ENCODE measurements around the gene TRIL.

The TRIL gene, protein sequence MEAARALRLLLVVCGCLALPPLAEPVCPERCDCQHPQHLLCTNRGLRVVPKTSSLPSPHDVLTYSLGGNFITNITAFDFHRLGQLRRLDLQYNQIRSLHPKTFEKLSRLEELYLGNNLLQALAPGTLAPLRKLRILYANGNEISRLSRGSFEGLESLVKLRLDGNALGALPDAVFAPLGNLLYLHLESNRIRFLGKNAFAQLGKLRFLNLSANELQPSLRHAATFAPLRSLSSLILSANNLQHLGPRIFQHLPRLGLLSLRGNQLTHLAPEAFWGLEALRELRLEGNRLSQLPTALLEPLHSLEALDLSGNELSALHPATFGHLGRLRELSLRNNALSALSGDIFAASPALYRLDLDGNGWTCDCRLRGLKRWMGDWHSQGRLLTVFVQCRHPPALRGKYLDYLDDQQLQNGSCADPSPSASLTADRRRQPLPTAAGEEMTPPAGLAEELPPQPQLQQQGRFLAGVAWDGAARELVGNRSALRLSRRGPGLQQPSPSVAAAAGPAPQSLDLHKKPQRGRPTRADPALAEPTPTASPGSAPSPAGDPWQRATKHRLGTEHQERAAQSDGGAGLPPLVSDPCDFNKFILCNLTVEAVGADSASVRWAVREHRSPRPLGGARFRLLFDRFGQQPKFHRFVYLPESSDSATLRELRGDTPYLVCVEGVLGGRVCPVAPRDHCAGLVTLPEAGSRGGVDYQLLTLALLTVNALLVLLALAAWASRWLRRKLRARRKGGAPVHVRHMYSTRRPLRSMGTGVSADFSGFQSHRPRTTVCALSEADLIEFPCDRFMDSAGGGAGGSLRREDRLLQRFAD

DNA sequence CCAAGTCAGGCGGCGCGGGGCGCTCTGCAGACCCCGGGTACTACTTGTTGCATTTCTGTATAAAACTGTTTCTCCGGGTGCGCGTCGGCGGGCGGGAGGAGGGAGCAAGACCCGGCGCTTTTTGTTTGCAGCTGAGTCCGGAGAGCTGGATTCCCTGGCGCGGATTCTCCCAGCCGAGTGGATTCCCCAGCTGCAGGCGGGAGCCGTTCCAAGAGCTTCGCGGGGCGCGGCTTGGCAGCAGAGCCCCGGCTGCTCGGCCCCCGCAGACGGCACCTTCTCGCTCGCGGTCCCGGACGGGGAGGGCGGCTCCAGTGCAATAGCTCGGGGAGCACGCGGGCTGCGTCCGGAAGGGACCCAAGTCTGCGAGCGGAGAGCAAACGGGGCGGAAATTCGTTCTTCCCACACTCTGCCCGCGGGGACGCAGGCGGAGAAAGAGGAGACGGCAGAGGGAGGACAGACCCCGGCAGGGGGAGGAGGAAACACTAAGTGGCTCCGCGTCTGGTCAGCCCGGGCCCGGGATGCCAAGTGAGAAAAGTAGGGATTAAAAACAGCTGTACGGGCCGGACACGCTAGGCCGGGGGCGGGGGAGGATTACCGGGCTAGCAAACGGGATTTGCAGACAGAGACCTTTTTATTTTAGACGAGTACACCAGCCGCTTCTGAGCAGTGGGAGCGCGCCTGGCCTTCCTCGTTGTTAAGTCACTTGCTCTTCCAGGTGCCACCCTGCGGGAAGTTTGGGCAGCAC is at the start of gene TRIL:
Gene TRIL, minus strand, starts transcription at position 96 of the 745 bp plus-strand sequence. CDS start 284 bp downstream, outside the sequence.
- DNase-seq (ENCODE audit: low read depth) = peak; percentile 59

- DNase-seq (ENCODE audit: low read depth) = no peak
Observed at GRCh38 chr7:29007127-29007526, 49.0 kb upstream of the TRIL start.

- peak; percentile 23 for DNase-seq (ENCODE audit: low read depth)
Observed at GRCh38 chr7:29005829-29006228, 47.7 kb upstream of the TRIL start.

- no peak for DNase-seq (ENCODE audit: low read depth)
Observed at GRCh38 chr7:29005406-29005805, 47.3 kb upstream of the TRIL start.

- DNase-seq (ENCODE audit: low read depth) = no peak
Observed at GRCh38 chr7:29003703-29004102, 45.6 kb upstream of the TRIL start.

- no peak for DNase-seq (ENCODE audit: low read depth)
Observed at GRCh38 chr7:29000717-29001076, 42.6 kb upstream of the TRIL start.

- no peak for DNase-seq (ENCODE audit: low read depth)
Observed at GRCh38 chr7:28999895-29000716, 42.0 kb upstream of the TRIL start.

DNA sequence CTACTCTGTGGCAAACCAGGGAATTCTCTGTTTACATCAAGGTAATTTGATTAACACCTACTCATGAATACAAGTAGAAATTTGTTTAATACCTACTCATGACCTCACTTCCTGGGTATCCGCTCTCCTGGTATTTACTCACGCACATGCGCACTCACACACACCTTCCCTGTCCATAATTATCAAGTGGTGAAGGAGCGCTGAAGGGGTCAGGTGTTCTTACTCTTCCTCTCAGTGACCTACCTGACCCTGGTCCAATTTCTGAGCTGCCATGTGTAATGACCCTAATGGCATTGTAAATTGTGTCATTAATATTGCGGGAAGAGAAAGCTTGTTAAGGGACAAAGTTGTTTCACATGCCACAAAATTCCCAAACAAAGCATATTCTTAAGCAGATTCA is 41.3 kb upstream of the TRIL start:
- no peak for DNase-seq (ENCODE audit: low read depth)

- DNase-seq (ENCODE audit: low read depth) = no peak
Observed at GRCh38 chr7:28998105-28998504, 40.0 kb upstream of the TRIL start.

DNA sequence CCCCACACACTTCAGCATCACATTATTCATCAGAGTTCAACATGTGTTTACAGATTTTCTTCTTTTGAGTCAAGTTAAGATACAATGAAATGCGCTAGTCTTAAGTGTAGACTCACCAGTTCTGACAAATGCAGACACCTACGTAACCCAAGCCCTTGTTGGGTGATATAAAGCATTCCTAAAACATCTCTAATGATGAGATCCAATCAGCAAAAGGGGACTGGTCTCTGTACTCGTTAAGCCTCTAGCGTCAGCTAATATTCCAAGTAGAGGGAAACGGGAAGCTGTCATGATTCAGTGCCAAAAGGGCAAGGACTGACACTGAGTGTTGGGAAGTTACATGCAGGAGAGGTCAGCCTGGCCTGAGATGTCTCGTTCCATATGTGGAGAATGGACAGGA is 38.7 kb upstream of the TRIL start:
- peak; percentile 19 for DNase-seq (ENCODE audit: low read depth)

DNA sequence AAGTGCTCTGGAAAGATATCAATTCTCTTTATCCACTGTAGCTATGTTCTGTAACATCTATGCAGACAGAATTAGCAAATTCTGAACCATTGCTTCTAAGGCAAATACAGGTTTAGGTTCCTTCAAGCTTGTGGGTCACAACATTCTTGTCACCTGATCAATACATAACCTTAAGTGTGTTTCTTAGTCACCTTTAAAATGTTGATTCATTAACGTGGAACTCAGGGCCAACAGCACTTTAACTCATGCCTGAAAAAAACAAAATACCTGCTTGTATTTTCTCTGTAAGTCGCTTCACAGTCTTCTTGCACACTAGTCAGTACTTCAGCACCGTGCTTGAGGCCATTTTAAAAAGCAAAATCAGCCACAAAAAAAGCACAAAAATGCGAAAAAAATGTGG is 35.2 kb upstream of the TRIL start:
- no peak for DNase-seq (ENCODE audit: low read depth)

DNA sequence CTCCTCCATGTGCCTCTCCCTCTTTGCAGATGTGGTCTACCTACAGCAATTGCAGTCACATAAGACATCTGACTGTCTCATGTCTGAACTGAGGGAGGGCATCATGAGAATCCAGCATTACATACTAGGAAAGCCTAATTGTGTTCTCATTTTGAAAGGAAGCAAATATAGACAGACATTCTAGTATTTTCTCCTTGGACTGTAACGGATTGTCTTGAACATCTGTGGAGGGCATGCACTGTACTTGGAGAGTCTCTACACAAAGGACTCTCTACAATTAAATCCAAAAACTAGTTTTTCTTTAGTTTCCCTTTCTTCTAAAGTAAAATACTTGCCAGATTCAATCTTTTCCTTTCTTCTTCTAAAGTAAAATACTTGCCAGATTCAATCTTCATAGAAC is 34.7 kb upstream of the TRIL start:
- DNase-seq (ENCODE audit: low read depth) = no peak

DNA sequence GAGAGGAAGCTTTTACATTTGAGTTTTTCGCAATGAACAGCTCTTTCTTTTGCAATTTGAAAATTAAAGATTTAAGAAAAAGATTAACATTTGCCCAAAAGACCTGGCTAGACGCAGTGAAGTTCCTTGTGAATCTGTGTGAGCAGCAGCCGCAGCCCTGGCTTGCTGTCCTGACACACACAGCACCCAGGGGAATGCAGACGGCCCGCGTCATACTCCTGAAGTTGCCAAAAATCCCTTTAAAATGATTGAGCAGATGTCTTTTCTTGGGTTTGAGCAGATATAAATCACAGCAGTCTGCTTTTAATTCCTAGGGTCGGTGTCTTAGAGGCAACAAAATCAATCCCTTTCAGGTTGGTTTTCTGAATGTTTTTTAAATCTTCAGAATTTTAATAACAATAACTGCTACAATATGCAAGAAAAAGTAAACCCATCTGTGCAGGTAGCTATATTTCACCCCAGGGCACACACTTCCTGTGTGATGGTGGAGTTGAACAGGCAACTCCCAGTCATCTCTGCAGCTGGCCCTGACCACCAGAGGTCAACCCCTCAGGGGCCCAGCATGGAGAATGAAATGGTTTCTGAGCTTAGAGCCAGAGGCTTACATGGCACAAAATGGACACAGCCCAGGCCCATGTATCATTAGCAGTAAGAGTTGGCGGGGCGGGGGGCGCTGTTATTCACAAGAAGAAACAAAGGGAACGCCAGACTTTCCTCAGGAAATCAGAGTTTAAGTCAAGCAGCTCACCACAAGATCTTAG is 32.2 kb upstream of the TRIL start:
- no peak for DNase-seq (ENCODE audit: low read depth)

DNA sequence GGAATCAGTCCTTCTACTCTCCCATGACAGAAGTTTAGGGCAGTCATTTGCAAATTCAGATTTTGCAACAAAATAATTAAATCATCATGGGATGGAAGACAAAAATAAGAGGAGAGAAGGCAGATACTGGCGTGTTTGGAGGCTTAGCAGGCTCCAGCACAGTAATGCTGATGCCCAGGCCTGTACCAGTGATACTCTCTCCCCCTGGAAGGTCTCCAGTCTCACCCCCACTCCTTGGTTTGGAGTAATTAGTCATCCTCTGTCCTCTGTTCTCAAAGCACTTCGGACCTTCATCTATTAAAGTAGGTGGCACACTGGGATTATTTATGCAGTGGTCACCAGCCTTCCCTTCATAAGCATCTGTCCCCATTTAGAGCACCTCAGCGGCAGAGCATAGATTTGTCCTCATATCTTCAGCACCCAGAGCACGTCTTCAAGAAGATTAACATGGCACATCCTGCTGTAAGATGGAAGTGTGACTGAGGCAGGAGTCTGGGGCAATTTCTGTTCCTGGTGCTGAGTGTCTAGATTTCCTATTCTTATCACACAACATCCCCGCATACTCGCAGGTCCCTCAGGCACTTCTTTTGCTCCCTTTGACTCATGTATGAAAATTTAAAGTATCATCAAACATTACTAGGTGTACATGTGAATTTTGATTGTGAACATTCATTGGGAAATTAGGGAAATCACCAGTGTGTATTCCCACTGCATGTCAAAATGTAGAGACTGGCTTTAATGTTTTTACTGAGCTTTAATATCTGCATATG is 31.3 kb upstream of the TRIL start:
- no peak for DNase-seq (ENCODE audit: low read depth)

DNA sequence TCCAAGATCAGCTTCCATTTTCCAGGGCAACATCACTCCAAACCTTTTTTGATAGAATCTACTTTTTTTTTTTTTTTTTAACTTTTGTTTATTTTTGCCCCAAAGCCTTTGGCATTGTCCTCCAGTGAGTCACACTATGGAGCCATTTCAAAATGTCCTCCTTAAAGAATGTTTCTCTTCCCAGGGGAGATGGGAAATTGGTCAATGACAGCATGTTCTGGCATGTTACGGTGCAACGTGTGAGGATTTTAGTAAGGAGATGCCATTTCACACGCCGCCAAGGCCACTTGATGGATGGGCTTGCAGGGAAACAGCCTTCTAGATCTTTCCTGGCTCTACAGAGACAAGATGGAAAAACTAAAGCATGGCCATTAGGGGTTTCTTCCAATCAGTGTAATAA is 30.7 kb upstream of the TRIL start:
- DNase-seq (ENCODE audit: low read depth) = peak; percentile 99

DNA sequence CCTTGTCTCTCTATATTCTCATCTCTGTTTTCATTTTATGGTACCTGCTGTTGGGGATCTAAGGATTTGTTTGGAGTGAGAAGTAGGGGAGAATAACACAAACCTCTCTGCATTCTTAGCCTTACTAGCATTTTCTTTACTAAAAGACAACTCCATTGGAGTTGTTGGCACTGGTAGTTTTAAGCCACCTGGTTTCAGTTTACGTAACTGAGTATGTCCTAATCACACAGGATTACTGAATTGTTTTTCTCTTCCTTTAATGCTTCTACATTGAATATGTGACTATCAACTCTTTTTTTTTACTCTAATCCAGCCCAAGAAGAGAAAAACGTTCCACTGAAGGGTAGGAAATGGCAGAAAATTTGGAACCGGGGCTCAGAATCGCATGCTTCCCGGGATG is 30.0 kb upstream of the TRIL start:
- DNase-seq (ENCODE audit: low read depth) = peak; percentile 5

- peak; percentile 82 for DNase-seq (ENCODE audit: low read depth)
Observed at GRCh38 chr7:28986765-28987110, 28.6 kb upstream of the TRIL start.

DNA sequence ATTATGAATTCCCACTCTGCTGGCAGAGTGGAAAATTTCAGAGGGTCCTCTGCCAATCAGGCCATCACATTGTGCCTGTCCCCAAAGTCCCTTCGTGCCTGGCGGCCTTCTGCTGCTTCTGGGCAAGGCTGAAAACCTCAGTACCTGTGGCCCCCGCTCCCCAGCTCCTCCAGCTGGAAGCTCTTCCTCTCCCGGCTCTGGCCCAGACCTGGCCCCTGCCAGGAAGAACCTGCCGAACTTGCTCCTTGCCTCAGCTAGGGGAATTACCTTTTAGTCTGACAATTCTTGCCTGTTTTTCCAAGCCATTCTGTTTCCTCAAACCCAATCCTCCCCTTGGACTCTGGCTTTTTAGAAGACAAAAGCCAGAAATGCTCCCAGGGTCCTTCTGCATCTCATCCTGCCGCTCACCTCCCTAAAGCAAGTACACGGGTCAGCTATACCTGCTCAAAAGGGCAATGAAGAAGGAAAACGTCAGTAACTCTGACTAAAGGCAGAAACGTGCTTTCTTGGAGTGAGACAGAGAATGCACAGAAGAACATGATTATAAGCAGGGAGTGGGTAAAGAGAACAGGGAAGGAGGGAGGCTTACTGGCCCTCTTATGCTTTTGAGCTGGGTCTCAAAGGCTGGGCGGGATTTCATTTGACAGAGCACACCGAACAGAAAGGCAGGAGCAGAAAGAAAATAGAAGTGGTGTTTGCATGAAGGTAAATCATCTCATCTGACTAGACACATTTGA is 28.1 kb upstream of the TRIL start:
- DNase-seq (ENCODE audit: low read depth) = no peak

DNA sequence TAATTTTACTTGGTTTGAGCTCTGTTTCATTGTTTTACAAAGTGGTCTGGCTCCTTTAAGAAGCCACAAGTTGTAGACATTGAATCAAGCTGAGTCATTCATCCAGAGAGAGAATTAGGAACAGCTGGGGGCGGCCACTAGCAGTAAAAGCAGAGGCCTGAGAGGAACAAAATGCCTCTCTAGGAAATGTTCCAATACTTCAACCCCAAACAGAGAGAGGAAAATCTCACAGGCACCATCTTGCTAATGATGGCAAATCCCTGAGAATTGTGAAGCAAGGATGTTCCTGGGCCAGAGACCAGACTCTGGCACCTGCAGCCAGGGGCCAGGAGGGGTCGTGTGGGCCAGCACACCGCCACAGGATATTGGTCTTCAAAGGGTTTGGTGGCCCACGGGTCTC is 26.5 kb upstream of the TRIL start:
- peak; percentile 94 for DNase-seq (ENCODE audit: low read depth)

DNA sequence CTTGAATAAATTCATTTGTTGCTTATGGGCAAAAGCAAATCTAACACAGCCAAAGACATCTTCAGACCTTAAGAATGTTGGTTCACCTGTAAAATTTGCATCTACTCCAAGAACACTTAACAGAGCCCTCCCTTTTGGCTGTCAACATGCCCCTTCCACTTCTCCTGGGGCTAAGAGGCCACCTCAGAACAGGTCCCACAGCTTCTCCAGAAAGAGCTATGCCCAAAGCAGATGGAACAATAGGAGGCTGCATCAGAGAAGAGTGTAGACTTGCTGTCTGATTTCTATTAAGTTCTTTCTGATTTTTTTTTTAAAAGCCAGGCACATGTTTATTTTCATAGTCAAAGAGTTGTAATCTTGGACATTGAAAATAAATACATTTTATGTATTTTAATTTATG is 26.1 kb upstream of the TRIL start:
- DNase-seq (ENCODE audit: low read depth) = no peak

Measured in EH (cell line).